Gastrocnemius medialis (tissue), 4 donors: Measurements from ENCODE around the gene MEGF6.
A peak's percentile ranks its signal among the peaks of the same experiment; 100 is the strongest.

Experiments
- CTCF ChIP-seq, 5 experiments: fragments of 450-650 bp in 3 of 5; fragments of 200-600 bp in 2 of 5; sonication (generic) in 2 of 5; IDR thresholded peaks in 4 of 5; conservative IDR thresholded peaks in 1 of 5; 1 replicate in 4 of 5; 2 replicates in 1 of 5; pipeline ENCODE4 v1.5.1; 2016 to 2019; ENCODE audit warnings: antibody characterized with exemption in 5 of 5, mild to moderate bottlenecking in 3 of 5, moderate library complexity in 3 of 5
- POLR2A ChIP-seq, 2 donors: fragments of 450-650 bp; IDR thresholded peaks; one replicate each; pipeline ENCODE4 v1.6.1; 2017; ENCODE audit warnings: antibody characterized with exemption in 2 of 2, mild to moderate bottlenecking in 2 of 2, moderate library complexity in 2 of 2

DNA sequence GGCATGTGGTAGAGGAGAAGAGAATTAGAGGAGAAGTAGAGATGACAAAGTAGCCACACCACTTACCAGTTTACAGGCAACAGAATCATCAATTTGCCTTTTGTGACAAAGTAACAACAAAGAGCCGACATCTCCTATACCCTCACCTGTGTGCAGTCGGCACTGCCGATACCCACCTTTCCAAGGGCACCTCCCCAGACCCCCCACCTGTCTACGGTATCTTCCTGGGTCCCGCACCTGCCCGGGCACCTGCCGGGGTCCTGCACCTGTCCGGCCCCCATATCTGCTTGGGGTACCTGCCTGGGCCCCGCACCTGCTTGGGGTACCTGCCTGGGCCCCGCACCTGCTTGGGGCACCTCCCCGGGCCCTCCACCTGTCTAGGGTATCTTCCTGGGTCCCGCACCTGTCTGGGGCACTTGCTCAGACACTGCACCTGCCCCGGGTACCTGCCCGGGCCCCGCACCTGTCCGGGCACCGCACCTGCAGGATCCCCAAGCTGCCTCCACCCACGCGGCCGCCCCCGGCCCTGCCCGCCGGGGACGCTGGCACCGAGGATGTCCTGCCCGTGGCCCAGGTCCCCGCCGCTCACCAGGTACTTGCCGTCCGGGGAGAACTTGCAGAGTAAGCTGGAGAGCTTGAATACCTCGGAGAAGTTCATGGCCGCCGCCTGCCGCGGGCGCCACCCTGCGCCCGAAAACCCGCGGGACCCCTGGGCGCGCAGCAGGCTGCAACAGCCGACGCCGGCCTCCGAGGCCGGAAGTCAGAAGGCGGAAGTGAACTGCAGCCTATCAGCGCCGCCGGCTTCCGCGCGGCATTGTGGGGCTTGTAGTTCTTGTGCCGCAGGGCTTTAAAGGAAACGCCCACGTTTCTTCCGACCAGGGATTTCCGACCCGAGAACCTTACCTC is 38.3 kb upstream of the MEGF6 start, which contains the start of gene WRAP73:
- TF ChIP-seq CTCF (IDR thresholded peaks at IDR 0.05 in 4 of 5, conservative IDR thresholded peaks at IDR 0.05 in 1 of 5) (no peak), POLR2A (IDR thresholded peaks at IDR 0.05) (peak; percentile 69 to 76)
